Adipocyte (in vitro differentiated cells): Measurements from ENCODE around the gene ZNF90.
"Not testable (repeated sequence)": the region's sequence is repeated elsewhere in the genome, so short reads cannot be mapped to it uniquely, and the experiment has no call there.

Source experiments
- DNase-seq: peaks from one replicate; pipeline ENCODE4 v3.0.0-alpha.2; 2015; ENCODE audit warnings: low read depth
- H3K27me3 ChIP-seq: replicated peaks from 2 replicates; pipeline ENCODE4 v1.7.0; 2013; ENCODE audit warnings: mild to moderate bottlenecking, low read length, moderate library complexity; ENCODE audit not compliant: control insufficient read depth, insufficient read depth
- H3K36me3 ChIP-seq: 2 replicates; pipeline ENCODE4 v1.7.0; 2013; ENCODE audit warnings: low read length, mild to moderate bottlenecking, moderate library complexity; ENCODE audit not compliant: control insufficient read depth, insufficient read depth, severe bottlenecking
- H3K4me1 ChIP-seq: 2 replicates; pipeline ENCODE4 v1.7.0; 2013; ENCODE audit warnings: mild to moderate bottlenecking, low read length, moderate library complexity; ENCODE audit not compliant: control insufficient read depth, insufficient read depth
- H3K4me3 ChIP-seq: 2 replicates; pipeline ENCODE4 v1.7.0; 2013; ENCODE audit warnings: mild to moderate bottlenecking, low read length, moderate library complexity
- H3K9ac ChIP-seq: 2 replicates; pipeline ENCODE4 v1.7.0; 2013; ENCODE audit warnings: mild to moderate bottlenecking, low read length, moderate library complexity
- H3K9me3 ChIP-seq: 2 replicates; pipeline ENCODE4 v1.7.0; 2013; ENCODE audit warnings: mild to moderate bottlenecking, low read length, moderate library complexity; ENCODE audit not compliant: control insufficient read depth

Gene ZNF90

GRCh38 chr19:20077791-20078463, at the start of gene ZNF90:
Gene ZNF90, plus strand, starts transcription at chr19:20078000. Its CDS starts 133 bp downstream, at chr19:20078133.
- no peaks in the 10 kb centered on the region for H3K27me3 ChIP-seq
- peaks cover 3% of the 10 kb centered on the region for H3K4me1 ChIP-seq
- peaks cover 4% of the 10 kb centered on the region for H3K9me3 ChIP-seq
- peak within 1 kb of the TSS; percentile 71 for H3K4me3 ChIP-seq
- peak; percentile 96 for DNase-seq
- H3K9ac ChIP-seq: no peak within 1 kb of the TSS
- H3K36me3 ChIP-seq: no peaks in the 10 kb centered on the region

- H3K9ac ChIP-seq: no peak overlapping the region
- no peaks in the 10 kb centered on the region for H3K27me3 ChIP-seq
- peaks cover 34% of the 10 kb centered on the region for H3K36me3 ChIP-seq
- H3K4me1 ChIP-seq: no peaks in the 10 kb centered on the region
- no peaks in the 10 kb centered on the region for H3K9me3 ChIP-seq
- no peak for DNase-seq
- H3K4me3 ChIP-seq: no peak overlapping the region
These were observed 49.2 kb upstream of the ZNF90 start for GRCh38 chr19:20028611-20029010.

GRCh38 chr19:20035935-20036334, 41.9 kb upstream of the ZNF90 start:
- Histone ChIP-seq H3K4me1 (peaks cover 6% of the 10 kb centered on the region), H3K36me3 (peaks cover 7% of the 10 kb centered on the region), H3K9me3 (no peaks in the 10 kb centered on the region)

GRCh38 chr19:20038358-20039202, 39.2 kb upstream of the ZNF90 start:
- DNase-seq: no peak
- Histone ChIP-seq H3K4me1 (peaks cover 6% of the 10 kb centered on the region), H3K36me3 (no peaks in the 10 kb centered on the region), H3K9ac (peak overlapping the region; percentile 91), H3K9me3 (no peaks in the 10 kb centered on the region), H3K27me3 (no peaks in the 10 kb centered on the region), H3K4me3 (peak overlapping the region; percentile 99)

More at GRCh38 chr19:20035935-20036334, 41.9 kb upstream of the ZNF90 start:
- H3K27me3 ChIP-seq: no peaks in the 10 kb centered on the region
- no peak for DNase-seq
- no peak overlapping the region for H3K9ac ChIP-seq
- H3K4me3 ChIP-seq: no peak overlapping the region

- Histone ChIP-seq H3K4me1 (peaks cover 6% of the 10 kb centered on the region), H3K36me3 (no peaks in the 10 kb centered on the region), H3K9ac (peak within 1 kb of the TSS; percentile 91), H3K27me3 (no peaks in the 10 kb centered on the region), H3K9me3 (no peaks in the 10 kb centered on the region), H3K4me3 (peak within 1 kb of the TSS; percentile 99)
- DNase-seq: peak; percentile 99
These were observed 38.5 kb upstream of the ZNF90 start, which contains the start of gene ZNF682 for GRCh38 chr19:20039203-20039723. Gene ZNF682, minus strand, starts transcription at chr19:20039505. Its CDS starts 160 bp downstream, at chr19:20039345.

- no peak overlapping the region for H3K9ac ChIP-seq
- no peaks in the 10 kb centered on the region for H3K9me3 ChIP-seq
- no peaks in the 10 kb centered on the region for H3K27me3 ChIP-seq
- H3K36me3 ChIP-seq: no peaks in the 10 kb centered on the region
- no peaks in the 10 kb centered on the region for H3K4me1 ChIP-seq
- DNase-seq: no peak
- H3K4me3 ChIP-seq: no peak overlapping the region
These were observed 33.1 kb upstream of the ZNF90 start for GRCh38 chr19:20044663-20045062.

- not testable (repeated sequence) for H3K9ac ChIP-seq, H3K27me3 ChIP-seq, H3K36me3 ChIP-seq, H3K9me3 ChIP-seq, H3K4me3 ChIP-seq, H3K4me1 ChIP-seq, DNase-seq
These were observed 32.1 kb upstream of the ZNF90 start for GRCh38 chr19:20045742-20046141.

GRCh38 chr19:20051841-20052768, 25.7 kb upstream of the ZNF90 start:
- peak overlapping the region; percentile 93 for H3K4me3 ChIP-seq
- no peaks in the 10 kb centered on the region for H3K36me3 ChIP-seq
- H3K9ac ChIP-seq: peak overlapping the region; percentile 81
- DNase-seq: peak; percentile 96
- no peaks in the 10 kb centered on the region for H3K4me1 ChIP-seq
- H3K27me3 ChIP-seq: no peaks in the 10 kb centered on the region
- H3K9me3 ChIP-seq: peaks cover 9% of the 10 kb centered on the region

- H3K36me3 ChIP-seq, H3K9ac ChIP-seq, H3K9me3 ChIP-seq, H3K27me3 ChIP-seq, DNase-seq, H3K4me3 ChIP-seq, H3K4me1 ChIP-seq: not testable (repeated sequence)
These were observed 19.1 kb upstream of the ZNF90 start for GRCh38 chr19:20058738-20059137.

GRCh38 chr19:20060282-20060681, 17.5 kb upstream of the ZNF90 start:
- H3K9me3 ChIP-seq: peaks cover 9% of the 10 kb centered on the region
- no peak overlapping the region for H3K4me3 ChIP-seq
- no peak overlapping the region for H3K9ac ChIP-seq
- H3K36me3 ChIP-seq: no peaks in the 10 kb centered on the region
- no peaks in the 10 kb centered on the region for H3K27me3 ChIP-seq
- no peaks in the 10 kb centered on the region for H3K4me1 ChIP-seq
- DNase-seq: no peak
